Smooth muscle cell of the brain vasculature (primary cell): ENCODE data around the gene CLSTN1.
"Not testable (repeated sequence)": the region's sequence is repeated elsewhere in the genome, so short reads cannot be mapped to it uniquely, and the experiment has no call there.

Source experiments
- DNase-seq: peaks from one replicate; pipeline ENCODE4 v3.0.0-alpha.2; 2012; ENCODE audit warnings: low read depth, low spot score

The CLSTN1 gene

GRCh38 chr1:9825093-9826074, 1.6 kb upstream of the CLSTN1 start:
- DNase-seq, result no peak

GRCh38 chr1:9824702-9825089, 931 bp upstream of the CLSTN1 start:
- no peak for DNase-seq

DNA sequence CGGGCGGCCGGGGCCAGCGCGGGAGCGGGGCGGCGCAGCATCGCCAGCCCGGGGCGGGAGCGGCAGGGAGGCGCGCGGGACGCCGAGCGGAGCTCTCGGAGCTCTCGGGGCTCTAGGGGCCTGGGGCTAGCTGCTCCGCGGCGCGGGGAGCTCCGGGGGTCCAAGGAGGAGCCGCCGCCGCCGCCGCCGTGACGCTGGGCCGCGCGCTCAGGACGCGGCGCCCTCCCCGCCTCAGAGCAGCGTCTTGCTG, 147 bp downstream of the CLSTN1 start:
- no peak for DNase-seq

- no peak for DNase-seq
These were observed 670 bp downstream of the CLSTN1 start for GRCh38 chr1:9822897-9823692.

DNA sequence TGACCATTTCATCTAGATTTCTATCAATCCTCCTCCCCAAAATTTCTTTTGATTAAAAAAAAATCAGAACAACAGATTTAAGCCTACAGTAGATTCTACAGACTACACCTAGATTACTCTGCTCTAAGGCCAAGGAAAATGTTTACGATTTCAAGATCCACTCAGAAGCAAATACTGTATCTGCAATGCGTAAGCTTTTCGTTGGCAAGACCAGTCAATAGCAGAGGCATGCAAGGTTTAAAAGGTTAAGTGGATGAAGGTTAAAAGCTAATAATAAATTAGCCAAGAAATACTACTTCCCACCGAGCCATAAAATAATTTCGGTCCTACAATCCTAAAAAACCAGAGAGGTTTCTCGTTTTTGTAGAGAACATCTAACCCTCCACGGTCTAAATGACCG, 1.3 kb downstream of the CLSTN1 start:
- DNase-seq, result no peak

DNA sequence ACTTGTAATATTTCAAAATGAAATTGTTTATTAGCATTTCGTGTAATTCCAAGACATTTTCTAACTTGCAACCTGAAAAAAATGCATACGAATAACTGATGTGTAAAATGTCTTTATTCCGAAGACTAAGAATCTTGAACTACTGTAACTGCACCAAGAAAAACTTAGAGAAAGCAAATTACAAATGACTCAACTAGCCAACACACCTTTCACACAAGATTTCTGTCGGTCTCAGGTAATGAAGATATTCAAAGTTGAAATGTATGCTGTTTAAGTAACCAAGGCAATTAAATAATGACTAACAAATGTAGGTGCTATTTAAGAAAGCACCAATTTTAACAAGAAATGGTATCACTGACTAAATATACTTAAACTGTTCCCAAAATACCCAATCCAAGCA, 2.1 kb downstream of the CLSTN1 start:
- no peak for DNase-seq

DNA sequence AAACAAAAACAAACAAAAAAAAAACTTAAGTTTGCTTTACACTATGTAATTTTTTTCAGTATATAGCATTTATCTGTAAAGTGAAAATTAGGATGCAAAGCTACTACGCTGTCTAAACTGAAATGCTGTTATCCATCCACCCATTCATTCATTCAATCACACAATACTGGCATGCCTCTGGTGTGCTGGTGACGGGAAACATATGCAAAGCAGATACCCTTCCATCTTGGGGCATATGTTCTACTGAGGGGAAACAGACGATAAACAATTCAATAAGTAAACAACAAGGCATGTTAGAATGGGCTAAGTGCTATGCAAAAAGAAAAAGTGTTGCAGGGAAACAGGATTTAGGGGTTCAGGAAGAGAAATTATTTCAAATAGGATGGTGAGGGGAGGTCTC, 3.2 kb downstream of the CLSTN1 start:
- DNase-seq, result no peak

GRCh38 chr1:9817734-9818133, 6.0 kb downstream of the CLSTN1 start:
- DNase-seq, result no peak

- no peak for DNase-seq
These were observed 7.6 kb downstream of the CLSTN1 start for GRCh38 chr1:9816199-9816598.

- DNase-seq, result no peak
These were observed 8.6 kb downstream of the CLSTN1 start for GRCh38 chr1:9815150-9815549.

- DNase-seq, result no peak
These were observed 9.1 kb downstream of the CLSTN1 start for GRCh38 chr1:9814619-9815018.

DNA sequence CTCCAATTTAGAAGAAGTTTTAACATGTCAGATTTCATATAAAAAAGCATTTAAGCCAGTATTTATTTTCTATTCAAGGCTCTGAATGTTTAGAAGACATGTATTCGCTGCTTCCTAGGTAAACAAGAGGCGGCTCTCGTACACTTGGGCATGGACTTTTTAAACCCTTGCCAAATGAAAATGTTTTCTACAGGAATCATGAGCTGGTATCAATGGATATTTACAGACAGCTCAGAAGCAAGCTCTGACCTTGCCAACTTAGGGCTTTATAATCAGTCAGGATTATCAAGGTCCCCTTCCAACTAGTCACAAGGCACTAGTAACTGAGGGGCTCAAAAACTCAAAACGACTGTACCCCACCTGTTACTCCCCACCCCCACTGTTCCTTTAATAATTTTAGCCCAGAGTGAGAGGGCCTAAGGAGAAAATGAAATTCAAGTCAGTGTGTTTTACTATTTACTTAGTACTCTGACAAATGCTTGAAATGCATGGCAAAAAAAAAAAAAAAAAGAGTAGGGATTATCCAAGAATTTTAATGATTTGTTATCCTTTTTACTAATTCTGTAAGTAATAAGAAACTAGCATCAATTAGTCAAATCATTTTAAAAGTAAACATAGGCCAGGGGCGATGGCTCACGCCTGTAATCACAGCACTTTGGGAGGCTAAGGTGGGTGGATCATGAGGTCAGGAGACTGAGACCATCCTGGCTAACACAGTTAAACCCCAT, 12.4 kb downstream of the CLSTN1 start:
- no peak for DNase-seq

DNA sequence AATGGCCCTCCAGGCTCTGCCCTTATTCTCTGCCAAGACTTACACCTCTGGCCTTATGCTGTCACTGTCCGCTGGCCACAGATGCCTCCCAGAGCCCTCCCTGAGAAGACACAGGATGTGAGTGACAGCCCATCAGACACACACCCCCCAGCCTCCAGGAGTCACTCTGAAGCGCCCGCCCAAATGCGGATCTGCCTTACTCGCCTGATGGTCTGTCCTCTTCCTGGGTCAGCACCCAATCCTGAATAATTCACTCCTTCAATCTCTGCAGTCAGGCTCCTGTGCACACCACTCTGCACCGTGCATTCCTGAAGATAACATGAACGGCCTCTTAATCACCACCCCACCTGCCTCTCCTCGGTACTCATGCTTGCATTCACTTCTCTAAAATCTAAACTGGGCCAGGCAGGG, 14.7 kb downstream of the CLSTN1 start:
- DNase-seq, result no peak

DNA sequence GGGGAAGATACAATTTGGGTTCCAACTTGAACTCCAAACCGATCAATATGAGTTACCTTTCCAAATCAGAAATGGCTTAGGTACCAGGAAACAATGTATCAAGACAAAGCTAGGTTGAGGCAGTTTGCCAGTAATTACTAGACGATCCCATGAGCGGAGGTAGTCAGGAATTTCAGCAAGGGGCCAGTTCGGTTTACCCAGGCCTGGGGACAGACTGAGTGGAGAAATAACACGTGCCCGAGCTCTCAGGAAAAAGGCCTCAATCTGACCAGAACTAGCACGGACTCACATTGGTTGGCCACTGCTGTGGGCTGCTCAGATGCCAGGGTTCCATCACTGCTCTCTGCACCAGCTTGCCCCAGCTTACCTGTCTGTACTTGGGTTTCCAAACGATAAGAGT, 15.3 kb downstream of the CLSTN1 start:
- no peak for DNase-seq

- no peak for DNase-seq
These were observed 16.2 kb downstream of the CLSTN1 start for GRCh38 chr1:9807541-9807940.

- not testable (repeated sequence) for DNase-seq
These were observed 17.8 kb downstream of the CLSTN1 start for GRCh38 chr1:9805972-9806371.

DNA sequence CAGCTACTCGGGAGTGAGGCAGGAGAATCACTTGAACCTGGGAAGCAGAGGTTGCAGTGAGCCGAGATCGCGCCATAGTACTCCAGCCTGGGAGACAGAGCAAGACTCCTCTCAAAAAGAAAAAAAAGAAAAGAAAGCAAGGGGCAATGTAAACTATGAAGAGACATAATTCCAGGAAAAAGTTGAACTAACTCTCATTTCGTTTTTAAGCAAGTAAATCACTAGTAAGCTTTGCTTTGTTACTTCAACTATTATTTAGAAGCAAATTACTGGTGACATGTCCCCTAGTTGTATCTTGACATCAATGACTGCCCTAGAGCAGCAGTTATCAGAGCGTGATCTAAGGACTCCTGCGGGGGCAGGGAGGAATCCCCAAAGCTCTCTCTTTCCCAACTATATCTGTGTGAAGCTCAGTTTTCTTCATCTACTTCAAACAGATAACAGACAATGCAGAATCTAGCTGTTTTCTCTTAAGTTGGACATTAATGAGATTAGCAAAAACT, 18.7 kb downstream of the CLSTN1 start:
- no peak for DNase-seq

GRCh38 chr1:9803003-9803918, 20.5 kb downstream of the CLSTN1 start:
- DNase-seq, result not testable (repeated sequence)

DNA sequence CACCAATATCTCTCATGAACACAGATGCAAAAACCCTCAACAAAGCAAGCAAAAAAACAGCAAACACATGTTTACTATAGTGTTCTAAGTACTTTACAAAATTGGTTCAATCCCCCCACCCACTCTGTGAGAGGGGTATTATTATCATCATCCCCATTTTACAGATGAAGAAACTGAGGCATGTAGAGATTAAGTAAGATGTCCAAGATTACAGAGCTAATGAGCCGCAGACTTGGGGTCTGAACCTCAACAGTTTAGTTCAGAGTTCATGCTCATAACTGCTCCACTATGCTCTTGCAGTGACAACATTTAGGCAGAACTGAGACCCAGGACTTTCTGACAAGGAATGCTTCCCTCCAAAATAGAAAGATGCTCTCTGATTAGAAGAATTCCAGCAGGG, 21.9 kb downstream of the CLSTN1 start:
- no peak for DNase-seq

DNA sequence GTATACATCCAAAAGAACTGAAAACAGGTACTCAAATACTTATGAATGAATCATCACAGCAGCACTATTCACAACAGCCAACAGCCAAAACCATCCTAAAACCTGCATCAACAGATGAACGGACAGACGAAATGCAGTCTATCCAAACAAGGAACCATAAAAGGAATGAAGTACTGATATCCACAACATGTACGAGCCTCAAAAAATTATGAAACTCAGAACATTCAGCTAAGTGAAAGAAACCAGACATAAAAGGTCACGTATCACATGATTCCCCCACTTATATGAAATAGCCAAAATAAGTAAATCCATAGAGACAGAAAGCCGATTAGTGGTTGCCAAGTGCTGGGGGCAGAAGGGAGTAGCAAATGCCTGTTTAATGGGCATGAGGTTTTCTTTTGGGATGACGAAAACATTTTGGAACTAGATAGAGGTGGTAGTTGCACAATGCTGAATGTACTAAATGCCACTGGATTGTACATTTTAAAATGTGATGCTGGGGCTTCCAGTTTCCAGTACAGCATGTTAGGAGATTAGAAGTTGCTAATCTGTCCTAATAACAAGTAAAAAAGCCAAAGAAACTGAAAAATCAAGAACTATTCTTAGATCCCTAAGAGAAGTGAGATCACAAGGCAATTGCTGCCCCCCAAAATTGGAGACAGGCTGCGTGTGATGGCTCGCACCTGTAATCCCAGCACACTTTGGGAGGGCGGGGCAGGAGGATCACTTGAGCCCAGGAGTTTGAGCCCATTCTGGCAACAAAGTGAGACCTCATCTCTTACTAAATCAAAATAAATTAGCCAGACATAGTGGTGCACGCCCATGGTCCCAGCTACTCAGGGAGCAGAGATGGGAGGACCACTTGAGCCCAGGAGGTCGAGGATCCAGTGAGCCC, 25.3 kb downstream of the CLSTN1 start:
- DNase-seq, result no peak
